Measurements from ENCODE around the gene RFPL4A.

DNA sequence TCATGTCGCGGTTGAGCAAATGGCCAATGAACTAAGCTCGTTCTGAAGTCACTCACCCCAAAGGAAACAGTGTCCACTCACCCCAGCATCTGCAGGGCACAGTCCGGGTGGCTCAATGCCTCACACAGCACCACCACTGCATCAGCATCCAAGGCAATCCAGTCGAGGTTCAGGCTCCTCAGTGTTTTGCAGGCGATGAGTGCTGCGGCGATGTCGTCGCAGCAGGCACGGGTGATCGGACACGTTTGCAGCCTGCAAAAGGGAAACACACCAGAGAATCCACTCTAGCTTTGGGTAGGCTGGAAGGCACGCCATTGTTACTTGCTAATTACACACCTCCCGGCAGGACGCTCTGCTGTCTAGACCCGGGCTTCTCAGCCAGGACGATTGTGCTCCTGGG lies 47.2 kb upstream of the RFPL4A start:
- TF ChIP-seq POLR2A (IDR thresholded peaks at IDR 0.05; ENCODE audit: low read length) (no peak), CEBPB (IDR thresholded peaks at IDR 0.05) (no peak), NFE2L2 (conservative IDR thresholded peaks at IDR 0.05; ENCODE audit: low read length) (no peak)
- TF ChIP-seq, protein P1, sequence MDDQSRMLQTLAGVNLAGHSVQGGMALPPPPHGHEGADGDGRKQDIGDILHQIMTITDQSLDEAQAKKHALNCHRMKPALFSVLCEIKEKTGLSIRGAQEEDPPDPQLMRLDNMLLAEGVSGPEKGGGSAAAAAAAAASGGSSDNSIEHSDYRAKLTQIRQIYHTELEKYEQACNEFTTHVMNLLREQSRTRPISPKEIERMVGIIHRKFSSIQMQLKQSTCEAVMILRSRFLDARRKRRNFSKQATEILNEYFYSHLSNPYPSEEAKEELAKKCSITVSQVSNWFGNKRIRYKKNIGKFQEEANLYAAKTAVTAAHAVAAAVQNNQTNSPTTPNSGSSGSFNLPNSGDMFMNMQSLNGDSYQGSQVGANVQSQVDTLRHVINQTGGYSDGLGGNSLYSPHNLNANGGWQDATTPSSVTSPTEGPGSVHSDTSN (IDR thresholded peaks at IDR 0.05) = no peak
- TF ChIP-seq, protein P2, sequence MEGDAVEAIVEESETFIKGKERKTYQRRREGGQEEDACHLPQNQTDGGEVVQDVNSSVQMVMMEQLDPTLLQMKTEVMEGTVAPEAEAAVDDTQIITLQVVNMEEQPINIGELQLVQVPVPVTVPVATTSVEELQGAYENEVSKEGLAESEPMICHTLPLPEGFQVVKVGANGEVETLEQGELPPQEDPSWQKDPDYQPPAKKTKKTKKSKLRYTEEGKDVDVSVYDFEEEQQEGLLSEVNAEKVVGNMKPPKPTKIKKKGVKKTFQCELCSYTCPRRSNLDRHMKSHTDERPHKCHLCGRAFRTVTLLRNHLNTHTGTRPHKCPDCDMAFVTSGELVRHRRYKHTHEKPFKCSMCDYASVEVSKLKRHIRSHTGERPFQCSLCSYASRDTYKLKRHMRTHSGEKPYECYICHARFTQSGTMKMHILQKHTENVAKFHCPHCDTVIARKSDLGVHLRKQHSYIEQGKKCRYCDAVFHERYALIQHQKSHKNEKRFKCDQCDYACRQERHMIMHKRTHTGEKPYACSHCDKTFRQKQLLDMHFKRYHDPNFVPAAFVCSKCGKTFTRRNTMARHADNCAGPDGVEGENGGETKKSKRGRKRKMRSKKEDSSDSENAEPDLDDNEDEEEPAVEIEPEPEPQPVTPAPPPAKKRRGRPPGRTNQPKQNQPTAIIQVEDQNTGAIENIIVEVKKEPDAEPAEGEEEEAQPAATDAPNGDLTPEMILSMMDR (IDR thresholded peaks at IDR 0.05) = no peak
- TF ChIP-seq, protein P3, sequence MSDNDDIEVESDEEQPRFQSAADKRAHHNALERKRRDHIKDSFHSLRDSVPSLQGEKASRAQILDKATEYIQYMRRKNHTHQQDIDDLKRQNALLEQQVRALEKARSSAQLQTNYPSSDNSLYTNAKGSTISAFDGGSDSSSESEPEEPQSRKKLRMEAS (IDR thresholded peaks at IDR 0.05) = no peak

All from A549 (cell line).